Ecto neural progenitor cell (in vitro differentiated cells): ENCODE measurements around the gene CACUL1.
"Not testable (repeated sequence)": the region's sequence is repeated elsewhere in the genome, so short reads cannot be mapped to it uniquely, and the experiment has no call there.

Source experiments
- DNase-seq: peaks from one replicate; pipeline ENCODE4 v3.0.0-alpha.2; 2018; ENCODE audit warnings: low spot score

Gene CACUL1

GRCh38 chr10:118687472-118687871, 67.3 kb downstream of the CACUL1 start:
- DNase-seq, result no peak

- DNase-seq, result no peak
These were observed 72.2 kb downstream of the CACUL1 start for GRCh38 chr10:118682533-118682932.

GRCh38 chr10:118680197-118680596, 74.6 kb downstream of the CACUL1 start:
- no peak for DNase-seq

GRCh38 chr10:118674226-118674919, 80.4 kb downstream of the CACUL1 start:
- no peak for DNase-seq

- DNase-seq, result no peak
These were observed 81.7 kb downstream of the CACUL1 start for GRCh38 chr10:118672766-118673715.

- no peak for DNase-seq
These were observed 82.6 kb downstream of the CACUL1 start for GRCh38 chr10:118672153-118672552.

- DNase-seq, result not testable (repeated sequence)
These were observed 83.5 kb downstream of the CACUL1 start for GRCh38 chr10:118671221-118671620.

- no peak for DNase-seq
These were observed 84.2 kb downstream of the CACUL1 start for GRCh38 chr10:118670472-118671124.

GRCh38 chr10:118669835-118670234, 84.9 kb downstream of the CACUL1 start:
- DNase-seq, result no peak

GRCh38 chr10:118669020-118669791, 85.6 kb downstream of the CACUL1 start:
- DNase-seq, result no peak

- no peak for DNase-seq
These were observed 86.4 kb downstream of the CACUL1 start for GRCh38 chr10:118668228-118668952.

- DNase-seq, result no peak
These were observed 87.0 kb downstream of the CACUL1 start for GRCh38 chr10:118667732-118668131.

- DNase-seq, result no peak
These were observed 88.4 kb downstream of the CACUL1 start for GRCh38 chr10:118666350-118666749.

GRCh38 chr10:118664321-118664720, 90.4 kb downstream of the CACUL1 start:
- DNase-seq, result no peak

- DNase-seq, result no peak
These were observed 91.6 kb downstream of the CACUL1 start for GRCh38 chr10:118663176-118663575.

- DNase-seq, result no peak
These were observed 92.3 kb downstream of the CACUL1 start for GRCh38 chr10:118662228-118663035.

- no peak for DNase-seq
These were observed 96.0 kb downstream of the CACUL1 start for GRCh38 chr10:118658762-118659161.

- DNase-seq, result not testable (repeated sequence)
These were observed 96.6 kb downstream of the CACUL1 start for GRCh38 chr10:118658168-118658567.

GRCh38 chr10:118645294-118645693, 109.5 kb downstream of the CACUL1 start:
- not testable (repeated sequence) for DNase-seq

GRCh38 chr10:118642228-118642627, 112.5 kb downstream of the CACUL1 start:
- DNase-seq, result no peak
